OCI-LY7 (cell line): Measurements from ENCODE around the gene MAP4. TPM values are rescaled to one million over a fixed set of nuclear protein-coding genes. Genes with fewer than 3 reads are reported as not detected.

ENCODE experiments used
- BruUV-seq: library from RNA; stranded (reverse); fragments of 400-500 nt; replicated peaks from 2 replicates; lab custom pipeline; 2021; lab: Mats Ljungman, UMichigan
- CTCF ChIA-PET: fragments of 300-600 bp; sonication (Branson Sonifier 250); formaldehyde crosslinking; loops from one replicate; lab custom pipeline; 2022; ENCODE audit warnings: antibody characterized with exemption; ENCODE audit not compliant: unreplicated experiment; lab: Charles Lee
- POLR2A ChIA-PET: fragments of 300-600 bp; sonication (Branson Sonifier 250); formaldehyde crosslinking; loops from one replicate; lab custom pipeline; 2022; ENCODE audit warnings: antibody characterized with exemption; lab: Charles Lee
- DNase-seq: peaks from one replicate; pipeline ENCODE4 v3.0.0-alpha.2; 2015; ENCODE audit warnings: low spot score
- H2AFZ ChIP-seq: fragments of 200-600 bp; sonication (generic), shearing (Covaris generic); 2 replicates; pipeline ENCODE4 v1.6.1; 2014; ENCODE audit warnings: mild to moderate bottlenecking, antibody characterized with exemption, low read length, moderate library complexity
- H3K27ac ChIP-seq: fragments of 200-600 bp; sonication (generic); 2 replicates; pipeline ENCODE4 v1.5.1; 2014; ENCODE audit warnings: mixed run types, low read depth, mild to moderate bottlenecking, moderate library complexity, low read length, inconsistent platforms; ENCODE audit not compliant: poor library complexity, severe bottlenecking
- H3K36me3 ChIP-seq: fragments of 200-600 bp; sonication (generic); 2 replicates; pipeline ENCODE4 v1.6.1; 2014; ENCODE audit warnings: mild to moderate bottlenecking, antibody characterized with exemption, low read length, moderate library complexity, mixed read lengths; ENCODE audit not compliant: insufficient read depth
- H3K4me1 ChIP-seq: fragments of 200-600 bp; sonication (generic); 2 replicates; pipeline ENCODE4 v1.5.1; 2014; ENCODE audit warnings: mild to moderate bottlenecking, low read length; ENCODE audit not compliant: insufficient read depth, poor library complexity, severe bottlenecking
- H3K4me2 ChIP-seq: fragments of 200-600 bp; sonication (generic); 2 replicates; pipeline ENCODE4 v1.6.1; 2014; ENCODE audit warnings: mild to moderate bottlenecking, low read length
- H3K4me3 ChIP-seq: fragments of 200-600 bp; sonication (generic); 2 replicates; pipeline ENCODE4 v1.5.1; 2014; ENCODE audit warnings: mild to moderate bottlenecking, low read depth, low read length; ENCODE audit not compliant: poor library complexity, severe bottlenecking
- H3K79me2 ChIP-seq: fragments of 200-600 bp; sonication (generic); 2 replicates; pipeline ENCODE4 v1.6.1; 2016; ENCODE audit warnings: low read depth, mild to moderate bottlenecking, low read length, moderate library complexity, mixed read lengths; ENCODE audit not compliant: insufficient read depth
- H3K9me2 ChIP-seq: fragments of 200-600 bp; sonication (generic); 2 replicates; pipeline ENCODE4 v1.6.1; 2016; ENCODE audit warnings: mild to moderate bottlenecking, low read length, mixed read lengths; ENCODE audit not compliant: insufficient read depth
- H3K9me3 ChIP-seq: fragments of 200-600 bp; sonication (generic); 2 replicates; pipeline ENCODE4 v1.6.1; 2014; ENCODE audit warnings: mild to moderate bottlenecking, mixed run types, low read length, mixed read lengths
- H4K20me1 ChIP-seq: fragments of 200-600 bp; sonication (generic); 2 replicates; pipeline ENCODE4 v1.6.1; 2014; ENCODE audit warnings: mild to moderate bottlenecking, antibody characterized with exemption, low read length, moderate library complexity, mixed read lengths; ENCODE audit not compliant: insufficient read depth
- EZH2phosphoT487 ChIP-seq: fragments of 200-600 bp; sonication (generic); IDR thresholded peaks from 2 replicates; pipeline ENCODE4 v1.6.1; 2018; ENCODE audit warnings: low read depth, borderline replicate concordance, mild to moderate bottlenecking, mixed run types, antibody characterized with exemption, low read length, moderate library complexity, mixed read lengths
- intact Hi-C: fragments of 100-400 bp; cut with micrococcal nuclease; formaldehyde crosslinking; loops from one replicate; pipeline ENCODE4 v1.10.0; 2022; ENCODE audit not compliant: unreplicated experiment
- total RNA-seq, 2 experiments: library from RNA; depleted of rRNA in 1 of 2; stranded (reverse); fragments of >200 nt in 1 of 2; shearing (Covaris generic) in 1 of 2; gene quantifications; 2 replicates each; pipeline ENCODE4 v1.2.3, GENCODE V29; 2014 to 2022
- TF ChIP-seq, protein P1 (sequence below): fragments of 200-600 bp; sonication (generic); conservative IDR thresholded peaks from 2 replicates; pipeline ENCODE4 v1.5.1; 2014; ENCODE audit warnings: mild to moderate bottlenecking, antibody characterized with exemption, low read length, moderate library complexity, mixed read lengths

The MAP4 gene
- total RNA-seq, 2 experiments from 2014 or later: 26.1 to 78.4 TPM

DNA sequence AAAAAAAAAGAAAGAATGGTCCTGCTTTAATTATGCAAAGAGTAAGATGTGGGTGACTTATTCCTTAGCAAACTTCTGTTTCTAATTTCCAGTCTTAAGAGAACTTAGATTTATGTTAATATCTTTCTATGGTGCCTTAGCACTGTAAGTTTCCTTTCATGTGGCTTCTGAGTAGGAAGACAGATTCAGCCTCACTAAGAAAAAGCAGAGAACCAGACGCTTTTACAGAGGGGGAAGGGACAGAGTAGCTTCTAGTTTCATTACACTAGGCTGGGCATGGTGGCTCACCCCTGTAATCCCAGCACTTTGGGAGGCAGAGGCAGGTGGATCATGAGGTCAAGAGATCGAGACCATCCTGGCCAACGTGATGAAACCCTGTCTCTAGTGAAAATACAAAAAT, 118.3 kb downstream of the MAP4 start:
- CTCF ChIA-PET: no interaction called here

DNA sequence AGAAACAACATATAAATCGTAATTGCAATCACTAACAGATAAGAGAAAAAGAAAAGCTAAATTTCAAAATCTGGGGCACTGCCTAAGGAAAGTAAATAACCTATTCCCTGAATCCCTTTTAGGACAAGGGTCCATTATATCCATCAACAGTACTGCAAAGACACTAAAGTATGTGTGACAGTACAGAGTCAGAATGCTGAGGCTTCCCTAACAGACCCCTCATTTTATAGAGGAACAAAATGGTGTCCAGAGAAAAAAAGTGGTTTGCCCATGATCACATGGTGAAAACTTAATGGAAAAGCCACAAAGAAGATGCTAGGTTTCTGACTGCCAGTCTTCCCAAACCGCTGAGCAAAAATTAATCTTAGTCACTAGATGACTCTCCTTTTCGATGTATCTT, 119.5 kb downstream of the MAP4 start:
- no peaks in the 10 kb centered on the region for H3K4me1 ChIP-seq
- H3K9me2 ChIP-seq: no peaks in the 10 kb centered on the region
- H3K27ac ChIP-seq: no peak overlapping the region
- no peak overlapping the region for H2AFZ ChIP-seq
- ChIA-PET POLR2A (no interaction called here), CTCF (no interaction called here)
- H3K4me2 ChIP-seq: no peak overlapping the region
- no peak for TF ChIP-seq EZH2phosphoT487
- TF ChIP-seq, protein P1, sequence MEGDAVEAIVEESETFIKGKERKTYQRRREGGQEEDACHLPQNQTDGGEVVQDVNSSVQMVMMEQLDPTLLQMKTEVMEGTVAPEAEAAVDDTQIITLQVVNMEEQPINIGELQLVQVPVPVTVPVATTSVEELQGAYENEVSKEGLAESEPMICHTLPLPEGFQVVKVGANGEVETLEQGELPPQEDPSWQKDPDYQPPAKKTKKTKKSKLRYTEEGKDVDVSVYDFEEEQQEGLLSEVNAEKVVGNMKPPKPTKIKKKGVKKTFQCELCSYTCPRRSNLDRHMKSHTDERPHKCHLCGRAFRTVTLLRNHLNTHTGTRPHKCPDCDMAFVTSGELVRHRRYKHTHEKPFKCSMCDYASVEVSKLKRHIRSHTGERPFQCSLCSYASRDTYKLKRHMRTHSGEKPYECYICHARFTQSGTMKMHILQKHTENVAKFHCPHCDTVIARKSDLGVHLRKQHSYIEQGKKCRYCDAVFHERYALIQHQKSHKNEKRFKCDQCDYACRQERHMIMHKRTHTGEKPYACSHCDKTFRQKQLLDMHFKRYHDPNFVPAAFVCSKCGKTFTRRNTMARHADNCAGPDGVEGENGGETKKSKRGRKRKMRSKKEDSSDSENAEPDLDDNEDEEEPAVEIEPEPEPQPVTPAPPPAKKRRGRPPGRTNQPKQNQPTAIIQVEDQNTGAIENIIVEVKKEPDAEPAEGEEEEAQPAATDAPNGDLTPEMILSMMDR: no peak
- H3K9me3 ChIP-seq: no peaks in the 10 kb centered on the region
- H3K4me3 ChIP-seq: no peak overlapping the region
- H4K20me1 ChIP-seq: no peaks in the 10 kb centered on the region
- no peaks in the 10 kb centered on the region for H3K79me2 ChIP-seq
- no peaks in the 10 kb centered on the region; the same call in 1 of the 2 replicates for H3K36me3 ChIP-seq
- intact Hi-C loops: no loop called here
- BruUV-seq: no TSS peak
- DNase-seq: no peak

More for the DNA sequence above, 118.3 kb downstream of the MAP4 start:
- Histone ChIP-seq H3K4me2 (no peak overlapping the region), H3K9me2 (no peaks in the 10 kb centered on the region), H3K36me3 (no peaks in the 10 kb centered on the region), H3K4me1 (no peaks in the 10 kb centered on the region), H2AFZ (no peak overlapping the region), H3K4me3 (no peak overlapping the region), H4K20me1 (no peaks in the 10 kb centered on the region), H3K79me2 (no peaks in the 10 kb centered on the region), H3K27ac (no peak overlapping the region), H3K9me3 (no peaks in the 10 kb centered on the region)
- intact Hi-C loops: no loop called here
- no peak for DNase-seq
- no TSS peak for BruUV-seq
- TF ChIP-seq, protein P1: no peak
- no peak for TF ChIP-seq EZH2phosphoT487
- POLR2A ChIA-PET: interaction anchor here (1.1 kb wide), 1 partner anchor 34 kb away, joined by 3 read pairs; no protein-coding TSS in a partner anchor

DNA sequence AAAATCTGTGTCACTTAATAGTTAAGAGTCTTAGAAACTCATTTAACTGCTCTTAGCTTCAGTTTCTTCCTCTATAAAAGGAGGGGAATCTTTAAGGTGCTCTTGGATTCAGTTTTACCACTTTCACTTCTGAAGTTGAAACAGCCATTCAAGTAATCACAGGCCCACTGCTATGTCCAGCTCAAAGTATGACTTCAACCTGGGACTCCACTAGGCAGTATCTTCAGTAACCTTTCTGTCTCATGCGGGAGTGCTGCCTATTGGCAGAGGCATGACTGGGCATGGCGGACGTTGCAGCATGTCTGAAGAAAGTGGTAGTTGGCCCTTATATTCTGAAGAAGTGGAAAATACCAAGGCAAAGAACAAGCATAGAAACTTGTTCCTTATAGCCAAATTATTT, 121.0 kb downstream of the MAP4 start:
- DNase-seq: no peak
- no peak overlapping the region for H3K4me2 ChIP-seq
- no peak overlapping the region for H3K4me3 ChIP-seq
- no peaks in the 10 kb centered on the region for H3K79me2 ChIP-seq
- TF ChIP-seq EZH2phosphoT487: no peak
- TF ChIP-seq, protein P1: no peak
- POLR2A ChIA-PET: interaction anchor here (0.6 kb wide), 2 partner anchors 13 to 52 kb away, joined by 3 to 4 read pairs; no protein-coding TSS in a partner anchor
- CTCF ChIA-PET: no interaction called here
- no peaks in the 10 kb centered on the region for H4K20me1 ChIP-seq
- intact Hi-C loops: no loop called here
- H3K4me1 ChIP-seq: no peaks in the 10 kb centered on the region
- no peaks in the 10 kb centered on the region for H3K9me3 ChIP-seq
- no peaks in the 10 kb centered on the region for H3K9me2 ChIP-seq
- H3K27ac ChIP-seq: no peak overlapping the region
- H3K36me3 ChIP-seq: peaks cover 5% of the 10 kb centered on the region; the same call in 1 of the 2 replicates
- no TSS peak for BruUV-seq
- no peak overlapping the region for H2AFZ ChIP-seq
